SK-N-DZ (cell line): ENCODE data around the gene IGSF10. TPM values are rescaled to one million over a fixed set of nuclear protein-coding genes. Genes with fewer than 3 reads are reported as not detected.
"Not testable (repeated sequence)": the region's sequence is repeated elsewhere in the genome, so short reads cannot be mapped to it uniquely, and the experiment has no call there.

Experiments used
- DNase-seq: peaks from one replicate; pipeline ENCODE4 v3.0.0-alpha.2; 2015; ENCODE audit warnings: low spot score
- polyA plus RNA-seq, 2 experiments: library from polyadenylated mRNA; depleted of rRNA; stranded (reverse); fragments of >200 nt; gene quantifications; 2 replicates each; pipeline ENCODE4 v1.2.3, GENCODE V29; 2014

Gene IGSF10
- polyA plus RNA-seq (2014; cell fraction: cytosol; rRNA removed) = 0.68 and 0.86 TPM in 2 replicates
- 1.4 and 1.5 TPM in 2 replicates for polyA plus RNA-seq (2014; cell fraction: nucleus; rRNA removed)

GRCh38 chr3:151460774-151461450, at the start of gene IGSF10:
IGSF10 (minus strand) TSS chr3:151461061; CDS start chr3:151458709, 2,352 bp downstream.
- peak; percentile 33 for DNase-seq

GRCh38 chr3:151509468-151510135, 48.7 kb upstream of the IGSF10 start:
- not testable (repeated sequence) for DNase-seq

GRCh38 chr3:151504606-151505005, 43.7 kb upstream of the IGSF10 start:
- DNase-seq = no peak

- peak; percentile 59 for DNase-seq
These were observed 42.2 kb upstream of the IGSF10 start for GRCh38 chr3:151503074-151503473.

- no peak for DNase-seq
These were observed 41.2 kb upstream of the IGSF10 start for GRCh38 chr3:151501923-151502632.

- no peak for DNase-seq
These were observed 40.5 kb upstream of the IGSF10 start for GRCh38 chr3:151501171-151501922.

GRCh38 chr3:151499168-151499567, 38.3 kb upstream of the IGSF10 start:
- no peak for DNase-seq

- DNase-seq = no peak
These were observed 30.7 kb upstream of the IGSF10 start for GRCh38 chr3:151491525-151491924.

- not testable (repeated sequence) for DNase-seq
These were observed 27.0 kb upstream of the IGSF10 start for GRCh38 chr3:151487833-151488232.

- DNase-seq = no peak
These were observed 23.2 kb upstream of the IGSF10 start for GRCh38 chr3:151483961-151484520.

GRCh38 chr3:151483488-151483887, 22.6 kb upstream of the IGSF10 start:
- no peak for DNase-seq

- DNase-seq = no peak
These were observed 19.6 kb upstream of the IGSF10 start for GRCh38 chr3:151480492-151480891.

- no peak for DNase-seq
These were observed 18.6 kb upstream of the IGSF10 start for GRCh38 chr3:151479452-151479851.

GRCh38 chr3:151478335-151478697, 17.5 kb upstream of the IGSF10 start:
- no peak for DNase-seq

GRCh38 chr3:151477591-151478334, 16.9 kb upstream of the IGSF10 start:
- no peak for DNase-seq

- no peak for DNase-seq
These were observed 15.6 kb upstream of the IGSF10 start for GRCh38 chr3:151476344-151477018.

- DNase-seq = peak; percentile 77
These were observed 7.5 kb upstream of the IGSF10 start for GRCh38 chr3:151468284-151468917.

GRCh38 chr3:151467069-151467468, 6.2 kb upstream of the IGSF10 start:
- DNase-seq = no peak

- DNase-seq = no peak
These were observed 2.1 kb upstream of the IGSF10 start for GRCh38 chr3:151462991-151463390.
